ENCODE measurements around the gene EXOC6B. TPM values are rescaled to one million over a fixed set of nuclear protein-coding genes. Genes with fewer than 3 reads are reported as not detected.

Gene EXOC6B
- total RNA-seq, 4 donors from 2014 or later: 15.7 to 58.4 (median 37.9) TPM

- TF ChIP-seq EP300 (IDR thresholded peaks at IDR 0.05; ENCODE audit: low read depth) (no peak), POLR2AphosphoS5 (IDR thresholded peaks at IDR 0.05) (no peak), CTCF (IDR thresholded peaks at IDR 0.05) (no peak), POLR2A (IDR thresholded peaks at IDR 0.05) (no peak)
- Histone ChIP-seq H3K4me3 (peak overlapping the region in 3 of 4 donors; percentile 15 to 55 (median 16)), H3K27me3 (peaks cover 62% of the 10 kb centered on the region), H3K4me1 (peaks cover 35 to 64% (median 55%) of the 10 kb centered on the region in 4 donors), H3K27ac (peak overlapping the region in 3 of 4 donors; percentile 39 to 53 (median 46)), H3K36me3 (no peaks in the 10 kb centered on the region), H3K9me3 (no peaks in the 10 kb centered on the region)
- 29% methylated on average over 61 of the region's 65 CpGs; no CpG with 5 or more reads in 1 of the 2 donors for WGBS, 2 donors (ENCODE audit: low coverage in 1 of 2)
- no peak for DNase-seq
- intact Hi-C loops (cut with DNase I; ENCODE audit: low total_unique reads) (loop anchor here (5.0 kb wide), 1 partner anchor 531 kb away; no protein-coding TSS in a partner anchor), in situ Hi-C loops (cut with MboI; ENCODE audit: low pct_ligation_motif_present in 1 of 4, low pct_unique_long_range_greater_than_20kb in 1 of 4, low sequenced_read_pairs in 3 of 4) (loop anchor here in 3 of 4 donors (10.0 to 25.0 kb wide), 4 partner anchors 219 to 594 kb away; no protein-coding TSS in a partner anchor)
These were observed 682.2 kb downstream of the EXOC6B start for GRCh38 chr2:72143441-72144273.

DNA sequence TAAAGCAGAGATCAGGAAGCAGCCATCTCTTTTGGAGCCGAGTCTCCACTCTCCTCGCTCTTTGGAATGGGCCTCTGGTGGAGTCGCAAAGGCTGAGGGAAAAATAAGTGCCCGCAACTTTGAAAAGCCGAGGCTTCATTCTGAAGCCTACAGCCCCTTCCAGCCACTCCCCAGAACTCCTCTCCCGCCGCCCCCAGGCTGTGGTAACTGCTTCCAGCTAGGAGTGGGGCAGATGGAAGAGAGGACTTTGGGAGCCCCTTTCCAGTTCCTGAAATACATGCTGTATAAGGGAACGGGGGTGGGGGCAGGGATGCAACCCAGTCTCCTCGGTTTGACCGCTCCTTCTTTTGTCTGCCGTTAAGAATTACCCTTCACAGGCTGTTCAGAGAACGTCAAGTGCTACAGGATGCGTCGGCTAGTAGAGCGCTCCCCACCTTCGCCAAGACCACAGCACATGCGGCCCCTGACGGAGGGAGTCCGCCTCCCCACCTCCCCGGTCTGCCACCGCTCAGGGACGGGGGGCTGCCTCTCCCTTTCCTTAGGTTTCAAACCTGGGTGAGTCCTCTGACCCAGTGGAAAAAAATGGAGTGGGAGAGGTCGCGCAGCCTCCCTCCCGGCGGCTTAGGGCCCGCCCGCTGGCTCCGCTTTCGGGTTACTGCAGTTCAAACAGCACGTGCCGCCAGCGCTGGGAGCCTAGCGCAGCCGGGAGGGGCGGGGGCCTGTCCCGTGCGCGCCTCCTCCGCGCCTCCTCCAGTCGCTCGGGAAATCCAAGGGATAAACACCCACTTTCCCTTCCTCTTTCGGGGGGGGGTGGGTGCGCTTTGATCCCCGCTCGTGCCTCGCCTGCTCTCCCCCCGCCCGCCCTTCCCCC lies 683.0 kb downstream of the EXOC6B start:
- Histone ChIP-seq H3K4me3 (peak overlapping the region in 3 of 4 donors; percentile 15 to 43 (median 16)), H3K27me3 (peaks cover 57% of the 10 kb centered on the region), H3K27ac (peak overlapping the region in 3 of 4 donors; percentile 39 to 53 (median 46)), H3K9me3 (no peaks in the 10 kb centered on the region), H3K36me3 (no peaks in the 10 kb centered on the region), H3K4me1 (peaks cover 37 to 68% (median 59%) of the 10 kb centered on the region in 4 donors)
- in situ Hi-C loops (cut with MboI; ENCODE audit: low pct_ligation_motif_present in 1 of 4, low pct_unique_long_range_greater_than_20kb in 1 of 4, low sequenced_read_pairs in 3 of 4) (loop anchor here in 3 of 4 donors (10.0 to 25.0 kb wide), 4 partner anchors 218 to 594 kb away; no protein-coding TSS in a partner anchor), intact Hi-C loops (cut with DNase I; ENCODE audit: low total_unique reads) (loop anchor here (5.0 kb wide), 1 partner anchor 531 kb away; no protein-coding TSS in a partner anchor)
- TF ChIP-seq POLR2AphosphoS5 (IDR thresholded peaks at IDR 0.05): peak in 2 of 3 donors; percentile 30 to 39
- no peak for TF ChIP-seq CTCF (IDR thresholded peaks at IDR 0.05)
- peak; percentile 69 for DNase-seq
- 28% methylated on average over 45 of the region's 50 CpGs; no CpG with 5 or more reads in 1 of the 2 donors for WGBS, 2 donors (ENCODE audit: low coverage in 1 of 2)

- intact Hi-C loops (cut with DNase I; ENCODE audit: low total_unique reads): loop anchor here (5.0 kb wide), 1 partner anchor 530 kb away; no protein-coding TSS in a partner anchor
- H3K27me3 ChIP-seq: peaks cover 49% of the 10 kb centered on the region
- peaks cover 32 to 63% (median 53%) of the 10 kb centered on the region in 4 donors for H3K4me1 ChIP-seq
- no peak for TF ChIP-seq POLR2A (IDR thresholded peaks at IDR 0.05)
- no peak for TF ChIP-seq EP300 (IDR thresholded peaks at IDR 0.05; ENCODE audit: low read depth)
- no peaks in the 10 kb centered on the region for H3K36me3 ChIP-seq
- H3K4me3 ChIP-seq: no peak overlapping the region
- no peak for DNase-seq
- H3K9me3 ChIP-seq: no peaks in the 10 kb centered on the region
- no peak overlapping the region for H3K27ac ChIP-seq
- in situ Hi-C loops (cut with MboI; ENCODE audit: low pct_ligation_motif_present in 1 of 4, low pct_unique_long_range_greater_than_20kb in 1 of 4, low sequenced_read_pairs in 3 of 4): loop anchor here in 3 of 4 donors (10.0 to 25.0 kb wide), 4 partner anchors 217 to 595 kb away; no protein-coding TSS in a partner anchor
- 84 to 100% methylated on average over 1 to 13 of the region's 13 CpGs for WGBS, 2 donors (ENCODE audit: low coverage in 1 of 2)
These were observed 683.9 kb downstream of the EXOC6B start for GRCh38 chr2:72141881-72142451.

DNA sequence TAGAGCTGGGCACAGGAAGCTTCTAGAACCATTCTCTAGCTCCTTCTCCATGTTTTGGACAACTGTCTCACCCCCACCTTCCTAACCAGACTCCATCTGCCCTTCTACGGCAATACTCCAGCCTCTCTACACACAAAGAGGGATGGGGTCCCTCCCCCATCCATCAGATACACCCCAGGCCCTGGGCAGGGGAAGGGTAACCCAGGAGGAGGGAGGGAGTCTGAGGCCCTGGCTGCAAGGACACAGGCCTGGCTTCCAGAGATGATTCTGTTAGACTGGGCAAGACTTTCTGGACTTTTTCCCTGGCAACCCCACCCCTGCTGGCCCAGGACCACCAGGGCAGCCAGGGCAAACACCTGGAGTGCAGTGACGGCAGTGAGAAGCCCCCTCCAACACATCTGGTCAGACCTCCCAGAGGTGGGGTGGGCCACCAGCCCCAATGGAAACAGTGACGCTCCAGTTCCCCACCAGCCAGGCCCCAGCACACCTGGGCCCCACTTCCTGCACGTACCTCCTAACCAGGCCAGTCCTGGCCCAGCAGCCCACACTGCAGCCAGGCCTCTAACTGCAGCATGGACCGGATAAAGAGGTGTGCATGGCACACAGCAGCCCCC lies 684.7 kb downstream of the EXOC6B start:
- no peak overlapping the region for H3K4me3 ChIP-seq
- no peak for TF ChIP-seq EP300 (IDR thresholded peaks at IDR 0.05; ENCODE audit: low read depth)
- TF ChIP-seq POLR2AphosphoS5 (IDR thresholded peaks at IDR 0.05): no peak
- no peak for TF ChIP-seq POLR2A (IDR thresholded peaks at IDR 0.05)
- no peak for TF ChIP-seq CTCF (IDR thresholded peaks at IDR 0.05)
- H3K27ac ChIP-seq: no peak overlapping the region
- WGBS, 2 donors (ENCODE audit: low coverage in 1 of 2): 83% methylated on average over 5 of the region's 5 CpGs; no CpG with 5 or more reads in 1 of the 2 donors
- DNase-seq: no peak
- no peaks in the 10 kb centered on the region for H3K36me3 ChIP-seq
- H3K27me3 ChIP-seq: peaks cover 40% of the 10 kb centered on the region
- in situ Hi-C loops (cut with MboI; ENCODE audit: low pct_ligation_motif_present in 1 of 4, low pct_unique_long_range_greater_than_20kb in 1 of 4, low sequenced_read_pairs in 3 of 4) (loop anchor here in 3 of 4 donors (10.0 to 25.0 kb wide), 4 partner anchors 216 to 596 kb away; no protein-coding TSS in a partner anchor), intact Hi-C loops (cut with DNase I; ENCODE audit: low total_unique reads) (loop anchor here (5.0 kb wide), 1 partner anchor 529 kb away; no protein-coding TSS in a partner anchor)
- H3K9me3 ChIP-seq: no peaks in the 10 kb centered on the region
- H3K4me1 ChIP-seq: peaks cover 32 to 55% (median 49%) of the 10 kb centered on the region in 4 donors
